Loucy (cell line): ENCODE data around the gene PIGU.

Source experiments
- H2AFZ ChIP-seq: fragments of 200-600 bp; sonication (generic); 2 replicates; pipeline ENCODE4 v1.6.0; 2016; ENCODE audit warnings: antibody characterized with exemption, mild to moderate bottlenecking, low read length, moderate library complexity
- H3F3A ChIP-seq: fragments of 200-600 bp; 2 replicates; pipeline ENCODE4 v1.6.0; 2016; ENCODE audit warnings: antibody characterized with exemption, low read depth, mild to moderate bottlenecking
- H3K27me3 ChIP-seq: fragments of 200-600 bp; sonication (generic); 2 replicates; pipeline ENCODE4 v1.6.1; 2014; ENCODE audit warnings: low read length, mild to moderate bottlenecking; ENCODE audit not compliant: insufficient read depth, poor library complexity, severe bottlenecking
- H3K36me3 ChIP-seq: fragments of 200-600 bp; sonication (generic); 2 replicates; pipeline ENCODE4 v1.6.1; 2016; ENCODE audit warnings: low read length; ENCODE audit not compliant: insufficient read depth
- H3K4me1 ChIP-seq: fragments of 200-600 bp; sonication (generic); 2 replicates; pipeline ENCODE4 v1.5.1; 2014; ENCODE audit warnings: low read length, mild to moderate bottlenecking; ENCODE audit not compliant: insufficient read depth, poor library complexity, severe bottlenecking
- H3K4me2 ChIP-seq: fragments of 200-600 bp; sonication (generic); 2 replicates; pipeline ENCODE4 v1.6.0; 2014; ENCODE audit warnings: antibody characterized with exemption, low read length, low read depth, mild to moderate bottlenecking; ENCODE audit not compliant: poor library complexity, severe bottlenecking
- H3K4me3 ChIP-seq: fragments of 200-600 bp; sonication (generic); 2 replicates; pipeline ENCODE4 v1.5.1; 2014; ENCODE audit warnings: low read length, mild to moderate bottlenecking, mixed read lengths; ENCODE audit not compliant: poor library complexity, severe bottlenecking
- H3K79me2 ChIP-seq: fragments of 200-600 bp; sonication (generic); 2 replicates; pipeline ENCODE4 v1.6.1; 2014; ENCODE audit warnings: low read length; ENCODE audit not compliant: insufficient read depth
- H3K9ac ChIP-seq: fragments of 200-600 bp; sonication (generic); 2 replicates; pipeline ENCODE4 v1.6.0; 2014; ENCODE audit warnings: mild to moderate bottlenecking, low read depth, low read length, moderate library complexity; ENCODE audit not compliant: poor library complexity, severe bottlenecking
- H3K9me2 ChIP-seq: fragments of 200-600 bp; sonication (generic); replicated peaks from 2 replicates; pipeline ENCODE4 v1.6.1; 2016; ENCODE audit warnings: low read depth, low read length, mixed read lengths
- H3K9me3 ChIP-seq: fragments of 200-600 bp; sonication (generic); 2 replicates; pipeline ENCODE4 v1.6.1; 2014; ENCODE audit warnings: mild to moderate bottlenecking, antibody characterized with exemption, low read length, low read depth; ENCODE audit not compliant: insufficient read depth
- H4K20me1 ChIP-seq: fragments of 200-600 bp; sonication (generic); 2 replicates; pipeline ENCODE4 v1.6.0; 2014; ENCODE audit warnings: antibody characterized with exemption, low read length, mild to moderate bottlenecking; ENCODE audit not compliant: insufficient read depth, poor library complexity, severe bottlenecking
- CTCF ChIP-seq: fragments of 200-600 bp; sonication (generic); conservative IDR thresholded peaks from 2 replicates; pipeline ENCODE4 v1.5.1; 2014; ENCODE audit warnings: mild to moderate bottlenecking, antibody characterized with exemption, low read length
- EZH2phosphoT487 ChIP-seq: fragments of 200-600 bp; IDR thresholded peaks from 2 replicates; pipeline ENCODE4 v1.6.1; 2018; ENCODE audit warnings: antibody characterized with exemption, mild to moderate bottlenecking, moderate library complexity, borderline replicate concordance

Gene PIGU

DNA sequence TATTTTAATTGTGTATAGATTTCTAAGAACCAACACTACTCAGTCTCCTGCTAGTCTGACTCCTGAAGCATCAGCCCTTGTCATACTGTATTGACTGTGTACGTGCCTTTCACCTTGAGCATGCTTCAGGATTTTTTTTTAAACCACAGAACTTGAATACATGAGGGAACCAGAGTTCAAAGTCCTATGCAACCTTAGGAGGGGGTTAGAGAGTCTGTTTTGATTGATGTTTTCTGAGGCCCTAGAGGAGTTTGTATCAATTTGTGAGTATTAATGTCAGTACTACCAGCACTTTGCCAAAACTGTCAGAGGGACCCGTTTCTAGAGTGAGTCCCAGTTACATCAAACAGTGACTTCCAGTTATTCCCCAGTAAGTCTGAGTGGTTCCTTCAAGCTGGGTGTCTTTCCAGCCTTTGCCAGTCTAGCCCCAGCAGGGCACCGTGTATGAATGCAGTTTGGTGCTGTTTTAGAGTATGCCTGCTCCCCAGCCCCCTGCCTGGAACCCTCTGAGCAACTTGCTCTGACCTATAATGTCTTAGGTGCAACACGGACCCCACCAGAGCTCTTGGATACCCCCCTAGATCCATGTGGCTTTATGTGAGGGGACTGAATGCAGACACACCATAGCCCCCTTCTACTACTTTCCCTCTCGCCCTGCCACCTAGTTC is 35.8 kb upstream of the PIGU start:
- Histone ChIP-seq H3K4me3 (no peak overlapping the region), H3K9me2 (no peaks in the 10 kb centered on the region), H3K4me2 (no peak overlapping the region), H2AFZ (no peak overlapping the region), H3K4me1 (peaks cover 10% of the 10 kb centered on the region), H3K36me3 (peaks cover 4% of the 10 kb centered on the region; the same call in 1 of the 2 replicates), H3K79me2 (no peaks in the 10 kb centered on the region), H3K9me3 (no peaks in the 10 kb centered on the region), H3K27me3 (no peaks in the 10 kb centered on the region), H3F3A (no peaks in the 10 kb centered on the region), H4K20me1 (no peaks in the 10 kb centered on the region), H3K9ac (no peak overlapping the region)
- TF ChIP-seq CTCF (no peak), EZH2phosphoT487 (no peak)

DNA sequence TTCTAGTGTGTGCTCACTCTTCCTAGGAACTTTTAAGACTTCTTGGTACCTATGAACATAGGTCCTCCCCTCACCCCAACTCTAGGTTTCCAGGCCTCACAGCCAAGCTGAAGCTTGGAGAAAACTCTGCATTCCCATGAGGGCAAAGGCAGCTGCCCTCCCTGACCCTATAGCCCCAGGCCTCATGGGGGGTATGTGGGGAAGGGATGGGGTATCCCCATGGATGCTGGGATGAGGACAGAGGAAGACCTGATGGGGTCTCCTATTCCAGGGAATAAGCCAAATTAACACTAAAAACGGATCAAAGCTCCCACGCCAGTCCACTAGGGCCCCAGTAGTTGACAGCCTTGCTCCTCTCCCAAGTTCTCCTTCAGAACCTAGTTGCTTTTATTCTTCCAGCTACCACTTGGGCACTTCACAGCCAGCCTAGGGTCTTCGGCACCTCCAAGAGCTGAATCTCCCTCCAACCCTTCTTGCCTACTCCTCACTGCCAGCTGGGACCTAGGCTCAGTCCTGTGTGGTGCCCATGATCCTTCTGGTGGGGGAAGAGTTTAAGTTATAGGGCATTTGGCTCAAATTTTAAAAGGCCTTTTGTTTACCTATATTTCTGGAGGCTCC is 35.0 kb upstream of the PIGU start:
- no peaks in the 10 kb centered on the region for H3K9me3 ChIP-seq
- no peak overlapping the region for H3K9ac ChIP-seq
- H3K4me1 ChIP-seq, result peaks cover 18% of the 10 kb centered on the region
- no peaks in the 10 kb centered on the region for H4K20me1 ChIP-seq
- H3K4me3 ChIP-seq, result no peak overlapping the region
- no peaks in the 10 kb centered on the region for H3K9me2 ChIP-seq
- peaks cover 4% of the 10 kb centered on the region; the same call in 1 of the 2 replicates for H3K36me3 ChIP-seq
- no peaks in the 10 kb centered on the region for H3K27me3 ChIP-seq
- H3K79me2 ChIP-seq, result no peaks in the 10 kb centered on the region
- TF ChIP-seq CTCF, result no peak
- H3F3A ChIP-seq, result no peaks in the 10 kb centered on the region
- H3K4me2 ChIP-seq, result no peak overlapping the region
- H2AFZ ChIP-seq, result no peak overlapping the region

GRCh38 chr20:34710861-34711574 is 34.1 kb upstream of the PIGU start:
- Histone ChIP-seq H3K4me2 (peak overlapping the region; percentile 91), H3K9me3 (no peaks in the 10 kb centered on the region)

More at GRCh38 chr20:34710861-34711574, 34.1 kb upstream of the PIGU start:
- Histone ChIP-seq H4K20me1 (no peaks in the 10 kb centered on the region), H3K9me2 (no peaks in the 10 kb centered on the region), H3K4me3 (no peak overlapping the region), H3K27me3 (no peaks in the 10 kb centered on the region), H3K4me1 (peaks cover 27% of the 10 kb centered on the region), H2AFZ (no peak overlapping the region), H3K36me3 (peaks cover 4% of the 10 kb centered on the region; the same call in 1 of the 2 replicates), H3K79me2 (no peaks in the 10 kb centered on the region), H3F3A (no peaks in the 10 kb centered on the region), H3K9ac (no peak overlapping the region)
- TF ChIP-seq CTCF (no peak), EZH2phosphoT487 (no peak)
